Prostate gland (tissue), 2 donors: Measurements from ENCODE around the gene CFAP45. TPM values are rescaled to one million over a fixed set of nuclear protein-coding genes. Genes with fewer than 3 reads are reported as not detected.

ENCODE experiments used
- DNase-seq: peaks from one replicate; pipeline ENCODE4 v3.0.0-alpha.2; 2019; ENCODE audit warnings: low spot score
- H3K27ac ChIP-seq, 2 donors: fragments of 200-600 bp; sonication (generic); 2 replicates each; pipeline ENCODE4 v1.5.1; 2017 to 2019
- H3K27me3 ChIP-seq: fragments of 200-600 bp; sonication (generic); replicated peaks from 2 replicates; pipeline ENCODE4 v1.5.1; 2019; ENCODE audit not compliant: insufficient read depth
- H3K36me3 ChIP-seq, 2 donors: fragments of 200-600 bp; sonication (generic); 1 replicate in 1 of 2; 2 replicates in 1 of 2; pipeline versions ENCODE4 v1.5.1 to v1.8.1; 2017 to 2019
- H3K4me1 ChIP-seq: fragments of 200-600 bp; sonication (generic); replicated peaks from 2 replicates; pipeline ENCODE4 v1.5.1; 2019
- H3K4me3 ChIP-seq, 2 donors: fragments of 200-600 bp; sonication (generic); 2 replicates each; pipeline ENCODE4 v1.5.1; 2017 to 2019
- H3K9me3 ChIP-seq: fragments of 200-600 bp; sonication (generic); 2 replicates; pipeline ENCODE4 v1.5.1; 2017
- CTCF ChIP-seq, 4 experiments: fragments of 200-600 bp in 2 of 4; fragments of 450-650 bp in 2 of 4; sonication (generic) in 2 of 4; IDR thresholded peaks; 1 replicate in 3 of 4; 2 replicates in 1 of 4; pipeline ENCODE4 v1.5.1; 2016 to 2019; ENCODE audit warnings: antibody characterized with exemption in 4 of 4, mild to moderate bottlenecking in 2 of 4, moderate library complexity in 2 of 4
- POLR2A ChIP-seq: fragments of 450-650 bp; IDR thresholded peaks from one replicate; pipeline ENCODE4 v1.6.1; 2016; ENCODE audit warnings: antibody characterized with exemption, mild to moderate bottlenecking
- POLR2AphosphoS5 ChIP-seq: sonication (generic); formaldehyde crosslinking; IDR thresholded peaks from one replicate; pipeline ENCODE4 v1.6.1; 2017; ENCODE audit warnings: antibody characterized with exemption
- WGBS: methylation state at CpG from one replicate; pipeline ENCODE4 v1.1.5; 2018; 5-methylcytosine and 5-hydroxymethylcytosine counted together
- intact Hi-C: fragments of 100-400 bp; cut with DNase I; formaldehyde crosslinking; loops from one replicate; pipeline ENCODE4 v1.14.2; 2022
- total RNA-seq, 2 donors: library from RNA; depleted of rRNA; stranded (reverse); fragments of >200 nt; gene quantifications; one replicate each; pipeline ENCODE4 v1.1.0, GENCODE V29; 2016

Gene CFAP45
- total RNA-seq, 2 donors from 2014 or later = 2.6 TPM; not detected in 1

GRCh38 chr1:159914252-159915018, 14.5 kb upstream of the CFAP45 start:
- H3K9me3 ChIP-seq = no peaks in the 10 kb centered on the region
- H3K36me3 ChIP-seq = peaks cover 7 to 10% of the 10 kb centered on the region in 2 donors
- H3K4me3 ChIP-seq = no peak overlapping the region
- intact Hi-C loops = no loop called here
- WGBS = 77% methylated on average over 10 of the region's 10 CpGs
- no peak for DNase-seq
- H3K27me3 ChIP-seq = no peaks in the 10 kb centered on the region
- TF ChIP-seq CTCF (IDR thresholded peaks at IDR 0.05) (no peak), POLR2A (no peak), POLR2AphosphoS5 (peak; percentile 5)
- H3K27ac ChIP-seq = peak overlapping the region in 1 of 2 donors; percentile 11
- no peaks in the 10 kb centered on the region for H3K4me1 ChIP-seq

GRCh38 chr1:159913451-159914192, 13.7 kb upstream of the CFAP45 start:
- H3K27me3 ChIP-seq = no peaks in the 10 kb centered on the region
- intact Hi-C loops = no loop called here
- TF ChIP-seq CTCF (IDR thresholded peaks at IDR 0.05) (no peak), POLR2A (no peak)
- peaks cover 2 to 6% of the 10 kb centered on the region in 2 donors for H3K36me3 ChIP-seq
- no peak overlapping the region for H3K4me3 ChIP-seq
- peak overlapping the region in 1 of 2 donors; percentile 11 for H3K27ac ChIP-seq
- WGBS = 38% methylated on average over 5 of the region's 5 CpGs
- DNase-seq = peak; percentile 32
- H3K9me3 ChIP-seq = no peaks in the 10 kb centered on the region
- H3K4me1 ChIP-seq = no peaks in the 10 kb centered on the region

GRCh38 chr1:159911326-159912070, 11.5 kb upstream of the CFAP45 start:
- Histone ChIP-seq H3K36me3 (no peaks in the 10 kb centered on the region), H3K9me3 (no peaks in the 10 kb centered on the region), H3K4me1 (no peaks in the 10 kb centered on the region), H3K27ac (no peak overlapping the region), H3K4me3 (no peak overlapping the region), H3K27me3 (no peaks in the 10 kb centered on the region)
- DNase-seq = no peak
- no peak for TF ChIP-seq POLR2AphosphoS5
- no peak for TF ChIP-seq POLR2A
- no peak for TF ChIP-seq CTCF (IDR thresholded peaks at IDR 0.05)
- intact Hi-C loops = no loop called here
- 78% methylated on average over 6 of the region's 6 CpGs for WGBS

- H3K36me3 ChIP-seq = no peaks in the 10 kb centered on the region
- TF ChIP-seq POLR2AphosphoS5 = no peak
- no peak for TF ChIP-seq CTCF (IDR thresholded peaks at IDR 0.05)
- no peak for TF ChIP-seq POLR2A
- no peak overlapping the region for H3K27ac ChIP-seq
- no peak for DNase-seq
- intact Hi-C loops = no loop called here
- H3K9me3 ChIP-seq = no peaks in the 10 kb centered on the region
- no peaks in the 10 kb centered on the region for H3K27me3 ChIP-seq
- H3K4me3 ChIP-seq = no peak overlapping the region
- no peaks in the 10 kb centered on the region for H3K4me1 ChIP-seq
- 86% methylated on average over 9 of the region's 9 CpGs for WGBS
Measured at GRCh38 chr1:159908031-159908940, 8.3 kb upstream of the CFAP45 start.
